Activated T-cell treated with anti-CD3 and anti-CD28 coated beads, Interleukin-2, amount 50 U/mL, for 4 hours (primary cell): Measurements from ENCODE around the gene TEX19. TPM values are rescaled to one million over a fixed set of nuclear protein-coding genes. Genes with fewer than 3 reads are reported as not detected.

Experiments
- ATAC-seq, 2 donors: fragments of 200-7000 bp; cut with Tn5 transposase; one replicate each; pipeline ENCODE4 v1.10.0; 2021
- DNase-seq: peaks from one replicate; pipeline ENCODE4 v3.0.0-alpha.2; 2020
- H3K27me3 Mint-ChIP-seq: one replicate; pipeline ENCODE4 v1.8.0; 2021; ENCODE audit warnings: low read depth, mixed read lengths
- H3K36me3 Mint-ChIP-seq: one replicate; pipeline ENCODE4 v1.8.0; 2022; ENCODE audit warnings: mixed read lengths; ENCODE audit not compliant: insufficient read depth
- H3K4me1 Mint-ChIP-seq: one replicate; pipeline ENCODE4 v1.8.0; 2021; ENCODE audit warnings: low read depth, mixed read lengths
- H3K4me3 Mint-ChIP-seq: one replicate; pipeline ENCODE4 v1.8.0; 2021; ENCODE audit warnings: mild to moderate bottlenecking, moderate library complexity, mixed read lengths
- H3K9me3 Mint-ChIP-seq: one replicate; pipeline ENCODE4 v1.8.0; 2021; ENCODE audit warnings: mixed read lengths
- total RNA-seq, 3 donors: library from RNA; stranded (reverse); gene quantifications; one replicate each; pipeline ENCODE4 v1.2.1, GENCODE V29; 2021

TEX19 gene
- total RNA-seq, 3 donors from 2014 or later = 0.16 to 0.38 (median 0.25) TPM

- H3K27me3 Mint-ChIP-seq = peaks cover 2% of the 10 kb centered on the region
- no peak overlapping the region for H3K4me3 Mint-ChIP-seq
- peaks cover 19% of the 10 kb centered on the region for H3K4me1 Mint-ChIP-seq
- H3K36me3 Mint-ChIP-seq = no peaks in the 10 kb centered on the region
- no peak for DNase-seq
- no peak for ATAC-seq
- no peaks in the 10 kb centered on the region for H3K9me3 Mint-ChIP-seq
Observed at GRCh38 chr17:82328141-82328993, 30.7 kb upstream of the TEX19 start.

GRCh38 chr17:82328994-82329507 is 30.0 kb upstream of the TEX19 start:
- H3K27me3 Mint-ChIP-seq = peaks cover 2% of the 10 kb centered on the region
- H3K36me3 Mint-ChIP-seq = no peaks in the 10 kb centered on the region
- ATAC-seq (no peak), DNase-seq (no peak)
- peaks cover 17% of the 10 kb centered on the region for H3K4me1 Mint-ChIP-seq
- no peak overlapping the region for H3K4me3 Mint-ChIP-seq
- H3K9me3 Mint-ChIP-seq = no peaks in the 10 kb centered on the region

- Mint-ChIP-seq H3K36me3 (no peaks in the 10 kb centered on the region), H3K9me3 (no peaks in the 10 kb centered on the region), H3K4me3 (no peak overlapping the region), H3K4me1 (peaks cover 19% of the 10 kb centered on the region), H3K27me3 (peaks cover 2% of the 10 kb centered on the region)
- DNase-seq = no peak
- ATAC-seq = no peak
Observed at GRCh38 chr17:82329683-82330321, 29.2 kb upstream of the TEX19 start.

GRCh38 chr17:82330322-82331239 is 28.5 kb upstream of the TEX19 start:
- Mint-ChIP-seq H3K4me1 (peaks cover 21% of the 10 kb centered on the region), H3K27me3 (peaks cover 2% of the 10 kb centered on the region), H3K36me3 (no peaks in the 10 kb centered on the region), H3K9me3 (no peaks in the 10 kb centered on the region), H3K4me3 (no peak overlapping the region)
- ATAC-seq (no peak), DNase-seq (no peak)

GRCh38 chr17:82331345-82331939 is 27.6 kb upstream of the TEX19 start:
- no peak for ATAC-seq
- Mint-ChIP-seq H3K4me3 (peak overlapping the region; percentile 38), H3K4me1 (peaks cover 24% of the 10 kb centered on the region), H3K9me3 (no peaks in the 10 kb centered on the region), H3K27me3 (peaks cover 2% of the 10 kb centered on the region), H3K36me3 (no peaks in the 10 kb centered on the region)
- no peak for DNase-seq

- Mint-ChIP-seq H3K4me1 (peaks cover 24% of the 10 kb centered on the region), H3K36me3 (no peaks in the 10 kb centered on the region), H3K4me3 (peak overlapping the region; percentile 74), H3K27me3 (peaks cover 2% of the 10 kb centered on the region), H3K9me3 (no peaks in the 10 kb centered on the region)
- ATAC-seq (peak; percentile 34 to 49), DNase-seq (no peak)
Observed at GRCh38 chr17:82332669-82333278, 26.3 kb upstream of the TEX19 start.

GRCh38 chr17:82333279-82334171 is 25.5 kb upstream of the TEX19 start, which contains the start of gene SECTM1:
SECTM1 (minus strand) TSS chr17:82333766; CDS start chr17:82327240, 6,526 bp downstream.
- DNase-seq (no peak), ATAC-seq (peak; percentile 64 to 68)
- peaks cover 24% of the 10 kb centered on the region for H3K4me1 Mint-ChIP-seq
- H3K9me3 Mint-ChIP-seq = no peaks in the 10 kb centered on the region
- H3K4me3 Mint-ChIP-seq = peak within 1 kb of the TSS; percentile 89
- H3K36me3 Mint-ChIP-seq = no peaks in the 10 kb centered on the region
- H3K27me3 Mint-ChIP-seq = peaks cover 2% of the 10 kb centered on the region

DNA sequence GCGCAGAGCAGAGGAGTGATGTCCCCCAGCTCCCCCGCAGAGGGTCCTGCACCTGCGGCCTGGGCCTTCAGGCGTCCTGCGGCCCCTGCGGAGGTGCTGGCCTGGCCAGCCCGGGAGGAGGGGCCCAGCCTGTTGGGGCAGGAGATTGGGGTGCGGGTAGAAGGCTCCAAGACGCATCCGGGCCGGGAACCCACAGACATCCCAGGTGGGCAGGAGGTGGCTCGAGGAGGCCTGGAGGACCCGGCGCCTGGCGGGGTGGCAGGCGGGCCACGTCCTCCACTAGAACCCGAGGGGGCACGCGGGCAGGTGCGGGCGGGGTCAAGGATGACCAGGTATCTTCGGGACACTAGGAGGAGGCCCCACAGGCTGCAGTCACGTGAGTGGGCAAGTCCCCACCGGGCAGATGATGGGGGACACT is 24.8 kb upstream of the TEX19 start:
- ATAC-seq = no peak

DNA sequence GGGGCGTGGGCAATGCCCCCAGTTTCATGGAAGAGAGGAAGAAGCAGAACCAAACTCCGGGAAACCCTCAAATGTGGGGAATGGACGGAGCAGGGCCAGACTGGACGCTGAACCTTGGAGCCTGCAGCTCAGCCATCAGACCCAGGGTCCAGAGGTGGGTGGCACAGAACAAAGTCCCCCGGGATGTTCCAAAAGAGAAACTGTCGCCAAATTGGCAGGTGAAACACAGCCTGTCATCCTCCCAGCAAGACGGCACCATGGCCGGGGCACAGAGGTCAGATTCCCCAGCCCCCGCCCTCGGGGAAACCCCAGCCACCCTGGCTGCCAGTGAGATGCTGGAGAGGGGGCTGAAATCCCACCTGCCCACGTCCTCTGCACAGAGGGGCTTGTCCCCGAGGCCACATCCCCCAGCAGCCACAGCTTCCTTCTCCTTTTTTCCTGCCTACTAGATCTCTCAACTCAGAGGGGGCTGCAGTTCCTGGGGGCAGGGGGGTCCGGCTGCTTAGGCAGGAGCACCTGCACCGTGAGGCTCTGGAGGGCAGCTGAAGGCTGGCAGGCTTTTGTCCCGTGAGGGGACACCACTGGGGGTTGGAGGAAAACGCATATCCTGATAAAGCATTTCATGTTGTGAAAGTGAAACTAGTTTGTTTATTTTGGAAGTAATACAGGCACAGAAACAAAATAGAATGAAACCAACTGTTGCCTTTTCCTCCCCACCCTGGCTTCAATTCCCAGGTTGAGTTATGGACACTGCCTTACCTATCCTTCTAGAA is 24.2 kb upstream of the TEX19 start:
- no peaks in the 10 kb centered on the region for H3K36me3 Mint-ChIP-seq
- peak overlapping the region; percentile 89 for H3K4me3 Mint-ChIP-seq
- no peak for DNase-seq
- peaks cover 30% of the 10 kb centered on the region for H3K4me1 Mint-ChIP-seq
- peak; percentile 10 to 21 for ATAC-seq
- H3K27me3 Mint-ChIP-seq = peaks cover 2% of the 10 kb centered on the region
- no peaks in the 10 kb centered on the region for H3K9me3 Mint-ChIP-seq

More for the DNA sequence above, 24.8 kb upstream of the TEX19 start:
- Mint-ChIP-seq H3K9me3 (no peaks in the 10 kb centered on the region), H3K27me3 (peaks cover 2% of the 10 kb centered on the region), H3K36me3 (no peaks in the 10 kb centered on the region), H3K4me3 (peak overlapping the region; percentile 89), H3K4me1 (peaks cover 29% of the 10 kb centered on the region)
- no peak for DNase-seq

DNA sequence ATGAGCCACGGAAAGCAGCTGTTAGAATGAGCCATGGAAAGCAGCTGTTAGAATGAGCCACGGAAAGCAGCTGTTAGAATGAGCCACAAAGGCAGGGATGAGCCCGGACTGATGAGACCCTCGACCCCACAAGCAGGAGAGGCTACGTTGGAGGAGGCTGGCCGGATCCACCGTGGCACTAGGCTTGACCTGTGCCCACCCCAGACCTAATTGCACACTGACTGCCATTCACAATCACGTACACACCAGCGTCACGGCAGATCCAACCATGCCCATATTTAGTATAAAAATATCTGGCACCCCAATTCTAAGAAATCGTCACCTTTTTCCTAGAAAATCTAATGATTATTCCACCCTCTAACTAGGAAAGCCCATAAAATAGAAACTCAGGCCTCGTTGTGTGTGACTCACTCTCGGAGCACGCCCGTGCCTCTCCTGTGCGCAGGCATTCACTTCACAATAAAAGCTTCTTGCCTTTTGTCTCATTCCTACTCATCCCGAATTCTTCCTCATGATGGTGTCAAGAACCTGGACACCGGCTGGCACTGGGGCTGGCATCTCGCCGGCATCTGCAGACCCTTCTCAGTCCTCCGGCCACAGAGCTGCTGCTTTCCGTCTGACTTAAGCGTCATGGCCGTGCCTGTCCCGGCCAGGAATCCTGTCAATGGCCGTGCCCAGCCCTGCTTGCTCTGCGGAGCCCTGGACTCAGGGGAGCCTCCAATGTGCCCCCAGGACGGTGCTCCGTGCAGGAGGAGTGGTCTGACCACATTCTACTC is 20.0 kb upstream of the TEX19 start:
- no peak for DNase-seq
- peaks cover 22% of the 10 kb centered on the region for H3K4me1 Mint-ChIP-seq

GRCh38 chr17:82339634-82340580 is 19.1 kb upstream of the TEX19 start:
- DNase-seq = no peak
- peaks cover 15% of the 10 kb centered on the region for H3K4me1 Mint-ChIP-seq
- ATAC-seq = no peak

More for the DNA sequence above, 20.0 kb upstream of the TEX19 start:
- Mint-ChIP-seq H3K4me3 (no peak overlapping the region), H3K27me3 (no peaks in the 10 kb centered on the region), H3K36me3 (no peaks in the 10 kb centered on the region), H3K9me3 (no peaks in the 10 kb centered on the region)
- no peak for ATAC-seq

More at GRCh38 chr17:82339634-82340580, 19.1 kb upstream of the TEX19 start:
- H3K4me3 Mint-ChIP-seq = no peak overlapping the region
- no peaks in the 10 kb centered on the region for H3K36me3 Mint-ChIP-seq
- no peaks in the 10 kb centered on the region for H3K9me3 Mint-ChIP-seq
- H3K27me3 Mint-ChIP-seq = no peaks in the 10 kb centered on the region
